Stimulated activated naive CD8-positive, alpha-beta T cell treated with anti-CD3 and anti-CD28 coated beads, Interleukin-15, Interleukin-2, amounts not matched to agents 100 U/mL and 50 U/mL, for 24 hours (primary cell): ENCODE data around the gene PUM2.

ENCODE experiments used
- ATAC-seq: fragments of 150-1000 bp; cut with Tn5 transposase; one replicate; pipeline ENCODE4 v1.10.0; 2021
- DNase-seq: peaks from one replicate; pipeline ENCODE4 v3.0.0; 2021

PUM2 gene

DNA sequence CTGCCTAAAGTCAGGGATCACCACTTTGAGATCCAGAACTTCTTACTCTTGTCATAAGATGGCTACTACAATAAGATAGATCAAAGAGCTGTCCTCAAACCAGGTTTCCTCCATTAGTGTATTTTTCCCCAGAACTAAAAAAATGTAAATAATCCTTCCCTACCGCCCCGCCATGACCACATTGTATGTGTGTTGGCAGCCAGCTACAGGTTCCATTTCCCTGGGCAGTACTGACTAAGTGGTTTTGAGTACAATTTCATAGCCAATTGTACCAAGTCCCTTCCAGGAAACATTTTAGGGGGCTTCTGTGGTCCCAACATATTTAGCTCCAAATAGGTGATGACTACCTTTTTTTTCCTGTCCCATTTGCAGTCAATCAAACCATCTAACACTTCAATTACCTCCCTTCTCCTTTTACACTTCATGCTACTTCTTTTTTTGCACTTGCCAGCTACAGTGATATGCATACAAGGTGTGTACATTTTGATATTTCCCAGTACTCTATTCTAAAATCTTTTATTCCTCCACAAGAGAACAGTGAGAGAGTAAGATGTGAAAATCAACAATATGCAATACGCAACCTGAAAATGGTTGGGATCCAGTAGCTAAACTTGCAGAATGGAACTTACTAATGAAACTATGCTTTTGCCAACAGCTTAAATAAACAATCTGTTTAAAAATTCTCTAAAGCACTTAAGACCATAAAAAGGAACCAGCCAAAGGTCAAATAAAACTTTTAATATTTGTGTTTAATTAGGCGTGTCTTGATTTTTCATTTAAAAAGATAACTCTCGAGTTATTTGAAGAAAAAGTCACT, 3.9 kb downstream of the PUM2 start:
- DNase-seq, result no peak

DNA sequence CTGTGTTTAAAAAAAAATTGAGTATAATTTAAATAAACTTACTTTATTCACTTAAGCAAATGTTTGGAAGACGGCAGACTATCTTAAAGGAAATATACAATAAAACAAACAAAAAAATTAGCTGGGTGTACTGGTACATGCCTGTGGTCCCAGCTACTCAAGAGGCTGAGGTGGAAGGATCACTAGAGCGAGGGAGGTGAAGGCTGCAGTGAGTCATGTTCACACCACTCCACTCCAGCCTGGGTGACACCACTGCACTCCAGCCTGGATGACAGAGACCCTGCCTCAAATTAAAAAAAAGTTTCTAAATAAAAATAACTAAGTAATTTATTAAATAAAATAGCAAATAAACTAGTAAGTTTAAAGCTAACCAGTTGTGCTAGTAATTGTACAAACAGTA, 7.5 kb downstream of the PUM2 start:
- no peak for DNase-seq
- peak; percentile 86 for ATAC-seq

More for the DNA sequence above, 3.9 kb downstream of the PUM2 start:
- ATAC-seq, result no peak

- DNase-seq (no peak), ATAC-seq (no peak)
Observed at GRCh38 chr2:20339012-20339411, 11.6 kb downstream of the PUM2 start.

DNA sequence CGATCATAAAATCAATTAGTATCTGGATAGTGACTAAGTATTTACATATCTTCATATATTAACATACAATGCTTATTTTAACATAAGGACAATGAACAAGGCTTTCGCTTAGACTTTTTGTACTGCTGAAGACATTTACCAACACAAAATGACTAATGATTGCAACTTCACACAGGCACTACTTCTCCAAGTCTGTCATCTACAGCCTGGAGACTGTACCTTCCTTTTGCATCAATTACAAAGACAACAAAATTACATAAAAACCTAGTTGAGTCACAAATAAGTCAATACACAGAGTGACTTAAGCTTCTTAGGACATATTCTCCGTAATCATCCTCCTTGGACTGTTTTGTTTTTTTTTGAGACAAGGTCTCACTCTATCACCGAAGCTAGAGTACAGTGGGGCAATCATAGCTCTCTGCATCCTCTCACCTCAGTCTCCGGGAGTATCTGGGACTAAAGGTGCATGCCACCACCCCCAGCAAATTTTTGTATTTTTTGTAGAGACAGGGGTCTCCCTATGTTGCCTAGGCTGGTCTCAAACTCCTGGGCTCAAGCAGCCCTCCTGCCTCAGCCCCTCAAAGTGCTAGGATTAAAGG, 15.9 kb downstream of the PUM2 start:
- DNase-seq (no peak), ATAC-seq (no peak)

DNA sequence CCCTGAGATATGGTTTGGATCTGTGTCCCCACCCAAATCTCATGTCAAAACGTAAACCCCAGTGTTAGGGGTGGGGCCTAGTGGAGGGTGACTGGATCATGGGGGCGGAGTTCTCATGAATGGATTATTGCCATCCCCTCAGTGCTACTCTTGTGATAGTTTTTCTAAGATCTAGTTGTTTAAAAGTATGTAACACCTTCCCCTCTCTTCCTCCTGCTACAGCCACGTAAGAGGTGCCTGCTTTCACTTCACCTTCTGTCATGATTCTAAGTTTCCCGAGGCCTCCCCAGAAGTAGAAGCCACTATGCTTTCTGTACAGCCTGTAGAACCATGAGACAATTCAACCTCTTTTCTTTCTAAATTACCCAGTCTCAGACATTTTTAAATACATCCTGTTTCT, 16.9 kb downstream of the PUM2 start:
- DNase-seq, result no peak
- ATAC-seq, result peak; percentile 36

GRCh38 chr2:20330192-20330591, 20.5 kb downstream of the PUM2 start:
- no peak for ATAC-seq
- no peak for DNase-seq

DNA sequence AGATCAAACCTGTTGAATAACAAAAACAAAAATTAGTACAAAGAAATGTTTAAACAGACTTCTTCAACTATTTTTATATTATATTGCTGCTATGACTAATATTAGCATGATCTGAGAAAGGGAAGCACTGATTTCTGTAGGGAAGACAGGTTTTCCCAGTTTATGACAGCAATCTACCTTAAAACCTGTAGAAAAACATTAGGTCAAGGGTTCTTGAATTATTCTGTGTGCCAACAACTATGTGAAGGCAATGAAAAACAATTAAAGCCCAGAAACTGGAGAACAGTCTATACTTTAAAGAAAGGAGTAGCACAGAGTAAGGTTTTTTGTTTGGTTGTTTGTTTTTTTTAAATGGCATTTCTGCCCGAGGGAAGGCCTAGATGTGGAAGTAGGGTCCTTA, 23.3 kb downstream of the PUM2 start:
- no peak for DNase-seq

DNA sequence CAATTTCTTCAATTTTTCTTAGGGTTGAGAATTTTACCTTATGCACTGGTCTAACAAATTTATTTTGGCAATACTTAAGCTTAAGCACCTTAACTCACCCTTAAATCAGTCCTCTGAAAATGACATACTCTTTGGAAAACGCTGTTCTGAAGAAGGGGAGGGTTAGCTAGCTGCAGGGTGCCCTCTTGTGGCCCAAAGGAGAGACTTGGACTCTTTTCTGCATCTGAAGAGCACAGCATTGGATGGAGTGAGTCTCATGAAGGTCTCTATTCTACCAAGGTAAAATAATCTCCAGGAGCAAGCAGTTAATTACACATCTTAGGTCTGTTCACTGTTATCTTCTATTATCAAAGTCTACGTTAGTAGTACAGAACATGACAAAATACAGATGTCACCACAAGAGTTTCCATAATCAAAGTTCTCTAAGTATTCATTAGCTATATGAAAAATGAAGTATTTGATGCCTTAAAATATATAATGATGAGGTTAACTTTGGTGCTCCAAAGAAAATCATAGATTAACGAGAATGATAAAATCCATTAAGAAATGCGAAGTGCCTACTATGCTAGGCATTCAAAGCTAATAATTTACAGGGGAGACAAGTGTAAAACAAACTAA, 24.4 kb downstream of the PUM2 start:
- peak; percentile 45 for DNase-seq
- ATAC-seq, result peak; percentile 81

More for the DNA sequence above, 23.3 kb downstream of the PUM2 start:
- ATAC-seq, result no peak

- no peak for ATAC-seq
- DNase-seq, result no peak
Observed at GRCh38 chr2:20322527-20323300, 27.9 kb downstream of the PUM2 start.

DNA sequence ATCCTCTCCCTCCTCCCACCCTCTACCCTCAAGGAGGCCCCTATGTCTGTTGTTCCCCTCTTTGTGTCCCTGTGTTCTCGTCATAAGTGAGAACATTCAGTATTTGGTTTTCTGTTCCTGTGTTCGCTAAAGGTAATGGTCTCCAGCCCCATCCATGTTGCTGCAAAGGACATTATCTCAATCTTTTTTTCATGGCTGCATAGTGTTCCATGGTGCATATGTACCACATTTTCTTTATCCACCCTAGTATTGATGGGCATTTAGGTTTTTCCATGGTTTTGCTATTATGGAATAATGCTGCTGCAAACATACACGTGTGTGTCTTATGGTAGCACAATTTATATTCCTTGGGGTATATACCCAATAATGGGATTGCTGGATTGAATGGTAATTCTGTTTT, 33.0 kb downstream of the PUM2 start:
- DNase-seq, result no peak
- ATAC-seq, result no peak

DNA sequence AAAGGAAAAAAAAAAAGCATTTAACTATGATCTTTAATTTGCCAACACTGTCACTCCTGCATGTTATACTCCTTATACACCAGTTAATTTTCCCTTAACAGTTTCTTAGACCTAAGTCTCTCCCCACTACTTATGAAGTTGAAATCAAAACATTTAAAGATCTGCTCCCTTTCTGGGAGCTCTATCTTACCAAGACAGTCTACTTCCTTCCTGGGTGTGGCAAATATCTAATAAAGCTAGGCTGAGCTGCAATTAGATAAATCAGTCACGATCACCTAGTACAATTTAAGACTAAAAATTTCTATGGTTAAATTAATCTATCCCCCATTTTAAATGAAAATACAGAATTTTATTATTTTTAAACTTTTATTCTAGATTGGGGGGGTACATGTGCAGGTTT, 33.4 kb downstream of the PUM2 start:
- DNase-seq (no peak), ATAC-seq (no peak)

DNA sequence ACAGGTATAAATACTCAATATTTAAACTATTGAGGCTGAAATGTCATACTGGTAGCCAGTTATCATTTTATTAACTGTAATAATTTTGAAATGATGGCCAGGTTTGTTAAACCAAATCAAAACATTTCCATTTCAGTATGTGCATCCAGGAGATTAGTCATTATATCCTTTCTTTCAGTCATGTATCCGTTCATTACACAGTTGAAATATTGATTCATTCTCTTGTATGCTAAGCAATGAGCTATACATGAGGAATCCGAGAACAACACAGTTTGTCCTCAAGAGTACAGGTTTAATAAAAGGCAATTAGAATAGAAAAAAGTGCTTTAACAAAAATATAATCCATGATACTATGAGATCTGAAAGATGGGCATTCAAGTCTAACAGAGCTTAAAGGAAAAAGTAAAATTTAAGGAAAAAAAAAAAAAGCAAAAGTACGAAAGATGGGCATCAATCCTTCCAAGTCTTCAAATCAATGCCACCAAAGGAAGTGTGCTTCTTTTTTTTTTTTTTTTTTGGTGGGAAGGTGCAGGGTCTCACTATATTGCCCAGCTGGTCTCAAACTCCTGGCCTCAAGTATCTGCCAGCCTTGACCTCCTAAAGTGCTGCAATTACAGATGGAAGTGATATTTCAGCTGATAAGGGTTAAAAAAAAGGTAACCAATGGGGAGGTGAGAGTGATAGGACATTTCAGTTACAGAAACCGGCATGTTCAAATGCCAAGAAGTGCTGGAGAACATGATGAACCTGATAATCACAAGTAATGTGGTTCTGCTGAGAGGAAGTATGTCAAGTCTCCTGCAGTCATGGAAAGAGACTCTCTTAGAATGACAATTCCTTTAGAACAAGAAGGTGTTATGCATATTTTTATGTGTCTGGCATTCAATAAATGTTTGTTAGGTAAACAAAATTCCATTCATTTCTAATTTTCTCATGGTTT, 35.8 kb downstream of the PUM2 start:
- ATAC-seq, result no peak
- DNase-seq, result no peak

- no peak for ATAC-seq
- DNase-seq, result no peak
Observed at GRCh38 chr2:20313659-20314058, 37.0 kb downstream of the PUM2 start.

GRCh38 chr2:20309001-20309400, 41.6 kb downstream of the PUM2 start:
- DNase-seq (no peak), ATAC-seq (no peak)

GRCh38 chr2:20307311-20307710, 43.3 kb downstream of the PUM2 start:
- ATAC-seq (no peak), DNase-seq (no peak)

DNA sequence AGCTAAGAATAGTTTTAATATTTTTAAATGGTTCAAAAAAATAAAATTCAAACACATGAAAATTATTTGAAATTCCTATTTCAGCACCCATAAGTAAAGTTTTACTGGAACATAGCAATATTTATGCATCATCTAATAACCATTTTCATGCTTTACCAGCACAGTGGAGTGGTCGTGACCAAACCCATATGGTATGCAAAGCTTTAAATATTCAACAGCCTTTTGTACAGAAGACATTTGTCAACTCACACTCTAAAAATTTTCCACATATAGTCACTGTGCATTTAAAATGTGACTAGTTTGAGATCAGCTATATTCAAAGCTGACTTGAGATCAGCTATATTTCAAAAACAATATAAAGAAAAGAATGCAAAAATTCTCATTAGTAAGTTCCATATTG, 46.2 kb downstream of the PUM2 start:
- DNase-seq (no peak), ATAC-seq (no peak)

DNA sequence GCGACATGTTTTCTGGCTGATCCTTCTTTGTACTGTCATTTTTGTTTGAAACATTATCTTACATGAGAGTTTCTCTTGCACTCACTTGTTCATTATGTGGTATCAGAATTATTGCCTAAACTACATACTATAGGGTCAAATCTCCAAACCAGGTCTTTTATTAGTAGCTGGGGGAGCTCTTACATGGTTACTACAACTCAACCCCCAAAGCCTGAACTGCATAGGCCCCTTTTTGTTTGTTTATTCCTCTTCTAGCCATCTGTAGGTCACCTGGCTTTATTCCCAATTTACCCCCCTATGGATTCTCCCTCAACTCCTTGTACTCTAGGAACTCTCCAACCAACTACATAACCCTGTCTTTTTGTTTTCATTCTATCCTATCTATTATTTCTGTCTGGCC, 46.7 kb downstream of the PUM2 start:
- DNase-seq (no peak), ATAC-seq (no peak)

DNA sequence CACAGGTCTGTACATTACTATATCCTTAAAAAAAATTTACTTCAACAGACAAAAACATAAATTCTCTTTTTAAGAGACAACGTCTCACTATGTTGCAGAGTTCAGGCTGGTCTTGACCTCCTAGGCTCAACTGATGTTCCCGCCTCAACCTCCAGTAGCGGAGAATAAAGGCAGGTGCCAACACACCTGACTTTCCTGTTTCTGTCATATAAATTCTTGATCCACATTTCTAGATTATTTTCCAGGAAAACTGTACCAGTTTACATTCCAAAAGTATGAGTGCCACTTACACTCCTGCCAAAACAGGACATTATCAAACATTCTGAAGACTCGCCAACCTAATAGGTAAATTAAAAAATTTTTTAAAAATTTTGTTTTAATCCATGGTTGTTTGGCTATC, 48.6 kb downstream of the PUM2 start:
- ATAC-seq (no peak), DNase-seq (no peak)

DNA sequence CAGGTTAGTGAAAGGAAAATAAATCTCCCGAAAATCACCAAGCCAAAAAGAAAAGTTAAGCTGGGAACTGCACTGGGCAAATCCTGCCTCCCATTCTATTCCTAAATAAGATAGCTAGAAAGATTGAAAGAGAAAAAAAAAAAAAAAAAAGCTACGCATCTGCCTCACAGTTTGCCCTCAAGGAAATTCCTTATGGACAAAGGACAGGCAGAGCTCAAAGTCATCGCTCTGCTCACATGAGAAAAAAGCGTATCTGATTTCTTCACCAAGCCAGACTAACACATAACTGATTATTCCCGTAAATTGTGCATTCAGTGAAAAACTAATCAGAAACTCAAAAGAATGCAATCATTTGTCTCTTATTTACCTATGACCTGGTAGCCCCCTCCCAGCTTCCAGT, 50.0 kb downstream of the PUM2 start:
- ATAC-seq (no peak), DNase-seq (no peak)

DNA sequence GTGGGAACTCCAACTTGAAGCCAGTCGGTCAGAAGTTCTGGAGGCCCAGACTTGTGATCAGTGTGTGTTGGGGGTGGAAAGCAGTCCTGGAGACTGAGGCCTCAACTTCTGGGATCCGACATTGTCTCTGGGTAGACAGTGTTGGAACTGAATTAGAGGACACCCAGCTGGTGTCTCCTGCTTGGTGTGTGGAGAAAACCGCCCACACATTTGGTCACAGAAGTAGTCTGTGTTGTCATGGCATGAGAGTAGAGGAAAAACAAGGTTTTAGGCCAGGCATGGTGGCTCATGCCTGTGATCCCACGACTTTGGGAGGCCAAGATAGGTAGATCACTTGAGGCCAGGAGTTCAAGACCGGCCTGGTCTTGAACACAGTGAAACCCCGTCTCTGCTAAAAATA, 51.5 kb downstream of the PUM2 start:
- ATAC-seq, result peak; percentile 40
- no peak for DNase-seq

DNA sequence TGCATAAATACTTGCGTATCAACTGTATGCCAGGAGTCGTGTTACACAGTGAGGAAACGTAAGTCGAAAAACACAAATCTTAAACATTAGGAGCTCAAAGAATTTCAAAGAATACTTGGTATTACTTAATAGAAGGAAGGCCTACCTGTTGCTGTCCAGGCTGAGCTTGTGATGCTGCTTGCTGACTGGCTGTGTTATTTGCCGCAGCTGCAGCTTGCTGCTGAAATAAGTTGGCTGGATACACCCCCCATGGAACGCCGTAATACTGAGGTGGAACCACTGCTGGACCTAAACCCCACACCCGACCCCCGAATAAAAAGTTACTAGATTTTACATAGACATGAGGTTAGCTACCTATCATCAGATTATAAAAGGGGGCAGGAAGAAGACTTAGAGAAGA, 56.4 kb downstream of the PUM2 start:
- ATAC-seq, result no peak
- DNase-seq, result no peak

DNA sequence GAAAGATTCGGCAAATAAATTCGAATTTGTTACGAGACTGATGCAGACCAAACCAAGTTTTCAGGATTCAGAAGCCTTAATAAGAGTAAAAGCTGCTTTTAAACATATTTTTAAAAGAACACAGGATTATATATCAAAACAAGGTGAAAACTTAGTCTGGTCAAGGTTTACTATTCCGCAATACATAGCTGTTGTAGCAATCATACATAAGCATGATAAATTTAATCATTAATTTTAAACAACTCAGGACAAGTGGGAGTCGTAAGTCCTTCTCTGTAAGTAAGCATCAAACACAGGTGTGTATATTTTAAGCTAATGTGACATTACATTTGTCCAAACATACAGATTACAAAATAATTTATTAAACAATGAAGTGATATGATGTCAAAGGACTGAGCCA, 57.7 kb downstream of the PUM2 start:
- DNase-seq, result no peak
- no peak for ATAC-seq
